HEK293T (cell line): ENCODE data around the gene MYO16.

Experiments
- ELF4 ChIP-seq: fragments of 450-650 bp; IDR thresholded peaks from 2 replicates; pipeline ENCODE4 v1.6.1; 2017; ENCODE audit warnings: antibody characterized with exemption
- TARDBP ChIP-seq: fragments of 450-650 bp; IDR thresholded peaks from 2 replicates; pipeline ENCODE4 v1.6.1; 2016

GRCh38 chr13:108656742-108657141, 27.3 kb downstream of the MYO16 start:
- TF ChIP-seq TARDBP = no peak
- no peak for TF ChIP-seq ELF4
